Measurements from ENCODE around the gene MGLL.

Gene MGLL

DNA sequence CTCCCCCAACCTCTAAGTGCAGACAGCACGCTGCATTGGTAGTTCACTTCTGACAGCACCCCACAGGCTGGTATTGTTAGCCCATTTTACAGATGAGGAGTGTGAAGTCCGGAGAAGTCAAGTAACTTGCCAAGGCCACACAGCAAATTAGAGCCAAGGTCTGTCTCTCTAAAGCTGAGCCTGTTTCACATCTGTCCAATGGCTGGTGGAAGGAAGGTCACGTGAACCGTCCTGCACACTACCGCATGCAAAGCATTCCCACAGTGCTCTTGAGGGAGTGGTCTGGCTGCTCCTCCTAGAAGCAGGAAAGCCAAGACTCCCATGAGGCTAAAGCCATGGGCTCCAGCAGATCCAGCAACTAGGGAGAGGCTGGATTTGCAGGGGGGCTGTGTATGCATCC lies 50.0 kb downstream of the MGLL start:
- no peak for DNase-seq

DNA sequence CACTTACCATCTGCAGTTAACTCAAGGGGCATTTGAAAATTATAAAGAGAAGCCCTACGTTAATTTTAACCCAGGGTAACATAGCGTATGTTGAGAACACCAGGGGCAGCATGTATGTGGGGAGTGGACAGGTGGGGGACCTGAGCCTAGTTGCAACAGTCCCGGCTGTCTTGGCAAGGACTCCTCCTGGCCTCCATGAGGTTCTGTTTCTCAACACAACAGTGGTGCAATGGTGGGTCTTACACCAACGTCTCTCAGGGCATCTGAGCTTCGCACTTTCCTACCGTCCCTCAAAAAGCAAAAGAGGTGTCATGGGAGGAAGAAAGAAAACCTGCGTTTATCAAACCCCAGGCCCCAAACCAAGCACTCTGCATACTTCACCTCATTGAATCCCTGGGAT lies 50.6 kb downstream of the MGLL start:
- DNase-seq, result no peak

DNA sequence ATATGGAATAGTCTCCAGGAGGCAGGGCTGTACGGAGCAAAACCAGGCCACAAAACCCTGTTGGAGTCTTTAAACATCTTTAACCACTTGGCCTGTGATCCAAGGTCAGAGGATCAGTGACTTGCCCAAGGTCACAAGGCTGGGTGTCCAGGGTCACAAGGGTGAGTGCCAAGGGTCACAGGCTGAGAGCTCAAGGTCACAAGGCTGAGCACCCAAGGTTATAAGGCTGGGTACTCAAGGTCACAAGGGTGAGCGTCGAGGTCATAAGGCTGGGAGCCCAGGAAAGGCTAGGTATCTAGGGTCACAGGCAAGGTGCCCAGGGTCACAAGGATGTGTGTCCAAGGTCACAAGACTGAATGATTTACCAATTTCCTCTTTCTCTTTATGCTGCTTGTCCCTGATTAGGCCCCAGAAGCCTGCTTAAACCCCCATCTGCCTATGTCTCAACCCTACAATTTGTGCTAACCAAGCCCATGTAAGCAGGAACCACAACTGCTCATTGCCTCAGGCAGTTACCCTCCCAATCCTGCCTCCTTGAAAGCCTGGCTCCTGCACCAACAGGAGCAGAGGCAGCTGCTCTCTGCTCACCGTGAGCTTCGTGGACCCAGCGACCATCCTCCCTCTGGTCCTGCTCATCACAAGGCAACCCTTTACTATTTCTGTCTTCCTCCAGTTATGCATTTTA lies 51.5 kb downstream of the MGLL start:
- no peak for DNase-seq

- no peak for DNase-seq
These were observed 52.8 kb downstream of the MGLL start for GRCh38 chr3:127769284-127770081.

GRCh38 chr3:127768346-127769008 lies 53.8 kb downstream of the MGLL start:
- no peak for DNase-seq

DNA sequence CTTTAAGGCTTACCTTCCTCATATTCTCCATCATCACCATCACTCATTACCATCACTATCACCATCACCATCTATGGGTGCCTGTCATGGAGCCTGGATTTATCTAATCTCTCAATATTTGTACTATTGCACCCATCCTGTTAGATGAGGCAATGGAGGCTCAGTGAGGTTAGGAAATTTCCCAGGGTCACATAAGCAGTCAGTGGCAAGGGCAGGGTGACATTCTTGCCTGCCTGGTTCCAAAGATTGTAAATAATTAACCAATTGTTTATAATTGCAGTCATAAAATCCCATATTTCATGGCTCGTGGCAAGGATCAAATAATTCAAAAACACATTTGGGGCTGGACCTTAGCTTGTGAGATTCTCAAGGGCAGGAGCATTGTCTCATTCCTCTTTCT lies 55.2 kb downstream of the MGLL start:
- no peak for DNase-seq

DNA sequence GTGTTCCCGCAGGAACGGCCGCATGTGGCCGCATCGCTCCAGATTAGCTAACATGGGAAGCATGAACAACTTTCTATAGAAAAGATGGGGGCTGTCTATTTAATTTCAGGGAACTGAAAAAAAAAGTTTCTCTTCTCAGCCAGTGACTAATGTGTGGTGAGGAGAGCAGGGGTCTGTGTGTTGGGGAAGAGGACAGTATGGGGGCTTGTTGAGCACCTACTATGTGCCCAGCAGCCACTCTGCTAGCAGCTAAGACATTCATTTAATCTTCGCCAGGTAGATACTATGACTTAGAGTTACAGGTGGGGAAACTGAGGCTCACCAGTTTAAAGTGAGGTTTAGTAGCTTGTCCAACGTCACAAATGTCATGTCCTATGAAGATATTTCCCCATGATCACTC lies 56.6 kb downstream of the MGLL start:
- no peak for DNase-seq

- no peak for DNase-seq
These were observed 57.4 kb downstream of the MGLL start for GRCh38 chr3:127764841-127765362.

- no peak for DNase-seq
These were observed 58.0 kb downstream of the MGLL start for GRCh38 chr3:127764301-127764700.

GRCh38 chr3:127763816-127764215 lies 58.5 kb downstream of the MGLL start:
- DNase-seq, result no peak

DNA sequence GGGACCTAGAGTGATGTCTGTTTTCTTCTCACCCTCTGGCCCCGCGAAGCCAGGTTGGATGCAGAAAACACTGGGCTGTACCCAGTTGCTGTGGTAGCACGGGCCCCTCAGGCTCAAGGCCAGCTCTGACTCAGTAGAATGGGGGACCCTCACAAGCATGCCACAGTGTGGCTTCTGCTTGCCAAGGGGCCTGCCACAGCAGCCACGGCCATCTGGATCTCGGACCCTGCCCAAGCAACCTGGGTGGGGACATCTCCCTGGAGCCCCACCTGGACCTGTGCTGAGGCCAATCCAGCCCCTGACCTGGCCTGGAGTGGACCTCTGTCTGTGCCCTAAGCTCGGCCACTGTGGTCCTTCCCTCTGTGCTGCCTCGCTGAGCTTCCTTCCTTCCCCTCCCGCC lies 59.0 kb downstream of the MGLL start:
- DNase-seq, result no peak

- no peak for DNase-seq
These were observed 59.6 kb downstream of the MGLL start for GRCh38 chr3:127762787-127763105.

DNA sequence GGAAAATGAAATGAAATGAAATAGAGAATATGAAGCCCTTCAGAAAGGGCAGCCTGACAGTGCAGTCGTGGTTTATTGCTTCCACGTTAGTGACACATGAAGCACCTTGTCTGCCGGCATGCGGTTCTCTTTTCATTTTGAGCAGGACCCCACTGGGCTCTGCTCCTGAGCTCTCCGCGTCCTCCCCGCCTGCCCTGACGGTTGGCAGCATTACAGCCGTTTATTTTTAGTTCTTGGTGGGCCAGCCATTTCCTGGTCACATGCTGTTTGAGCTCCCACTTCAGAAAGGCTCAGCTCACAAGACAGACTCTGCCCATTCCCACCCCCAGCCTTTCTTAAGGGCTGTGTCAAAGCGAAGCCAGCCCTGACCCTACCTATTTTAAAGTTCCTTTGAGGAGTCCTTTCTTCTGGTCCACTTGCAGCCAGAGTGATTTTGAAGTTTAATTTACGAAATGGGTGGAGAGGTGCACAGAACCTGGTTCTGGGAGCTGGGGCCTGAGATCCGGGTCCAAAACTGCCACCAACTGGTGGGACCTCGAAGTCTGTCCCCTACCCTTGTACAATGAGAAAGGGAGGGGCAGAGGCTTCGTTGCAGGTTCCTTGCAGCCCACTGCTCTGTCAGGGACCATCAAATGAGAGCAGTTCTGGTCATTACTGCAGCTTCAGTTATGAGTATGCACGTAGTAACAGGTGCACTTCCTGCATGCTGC lies 60.1 kb downstream of the MGLL start:
- DNase-seq, result peak; percentile 50

DNA sequence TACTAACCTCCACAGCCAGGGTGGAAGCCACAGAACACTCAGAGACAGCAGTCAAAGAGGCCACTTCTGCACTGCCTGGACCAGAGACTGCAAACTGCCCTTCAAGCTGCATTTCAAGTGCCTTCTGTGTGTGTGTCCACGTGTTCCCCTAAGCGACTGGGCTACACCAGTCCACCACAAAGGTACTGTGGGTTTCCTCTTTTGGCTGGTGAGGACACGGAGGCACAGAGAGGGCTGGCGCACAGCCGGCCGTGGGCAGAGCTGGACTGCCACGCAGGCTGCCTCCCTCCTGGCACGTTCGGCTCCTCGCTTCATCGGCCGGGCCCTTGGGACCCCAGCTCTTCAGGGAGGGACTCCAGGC lies 60.9 kb downstream of the MGLL start:
- DNase-seq, result no peak

GRCh38 chr3:127760791-127761440 lies 61.4 kb downstream of the MGLL start:
- no peak for DNase-seq

- peak; percentile 80 for DNase-seq
These were observed 62.0 kb downstream of the MGLL start for GRCh38 chr3:127760361-127760760.

DNA sequence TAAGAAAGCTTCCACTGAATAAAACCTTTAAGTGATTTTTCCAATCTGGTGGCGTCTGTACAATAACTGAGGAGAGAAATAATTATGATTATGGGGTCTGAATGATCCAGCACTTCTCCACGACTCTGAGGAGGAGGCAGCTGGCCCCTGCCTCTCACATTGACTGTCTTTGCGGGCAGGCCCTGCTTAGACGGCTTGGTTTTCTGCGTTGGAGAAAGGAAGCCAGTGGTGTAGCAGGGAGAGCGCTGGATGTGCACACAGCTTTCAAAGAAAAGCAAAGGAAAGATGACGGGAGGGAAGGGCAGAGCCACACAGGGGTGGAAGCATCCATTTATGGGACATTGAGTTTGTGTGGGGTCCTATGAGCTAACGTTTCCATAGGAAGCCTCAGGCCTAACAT lies 62.5 kb downstream of the MGLL start:
- DNase-seq, result no peak

- DNase-seq, result no peak
These were observed 64.3 kb downstream of the MGLL start for GRCh38 chr3:127758013-127758412.

- DNase-seq, result no peak
These were observed 67.0 kb downstream of the MGLL start for GRCh38 chr3:127755305-127755681.

DNA sequence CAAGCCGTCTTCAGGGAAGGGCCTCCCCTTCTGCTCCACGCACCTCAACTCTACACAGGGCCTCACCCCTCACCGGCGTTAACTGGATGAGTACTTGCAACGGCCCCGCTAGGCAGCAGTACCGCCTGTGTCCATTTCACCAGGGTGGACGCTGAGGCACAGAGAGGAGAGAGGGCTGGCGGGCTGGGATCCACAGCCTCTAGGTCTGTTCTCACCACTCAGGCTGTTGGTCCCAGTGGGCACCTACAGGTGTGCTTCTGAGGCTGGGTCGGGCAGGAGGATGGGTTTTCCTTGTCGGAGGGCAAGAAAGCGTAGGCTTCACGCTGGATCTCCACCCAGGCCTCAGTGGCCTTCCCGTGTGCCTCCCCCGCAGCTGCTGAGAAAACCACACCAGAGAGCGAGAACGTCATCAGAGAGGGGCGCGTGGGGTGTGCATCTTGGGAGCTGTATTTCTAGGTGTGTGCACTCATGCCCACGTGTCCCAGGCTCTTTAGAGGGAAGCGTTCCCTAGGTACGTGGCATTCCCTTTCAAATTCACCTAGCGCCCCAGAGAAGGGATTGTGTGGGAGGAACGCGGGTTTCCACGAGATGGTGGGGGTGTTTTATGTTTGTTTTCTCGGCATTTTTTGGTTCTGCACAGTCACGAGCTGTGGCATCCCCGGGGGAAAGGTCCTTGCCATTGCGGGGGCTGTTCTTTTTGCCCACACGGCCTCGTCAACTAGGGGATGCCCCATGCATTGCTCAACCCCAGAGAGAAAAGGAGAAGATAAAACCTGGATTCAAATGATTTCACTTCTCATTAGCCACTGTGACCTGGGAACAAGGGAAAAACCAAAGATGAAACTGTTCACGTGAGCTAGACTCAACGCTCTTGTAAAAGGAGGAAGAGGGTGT lies 67.7 kb downstream of the MGLL start:
- DNase-seq, result no peak

- DNase-seq, result no peak
These were observed 68.4 kb downstream of the MGLL start for GRCh38 chr3:127753898-127754410.

DNA sequence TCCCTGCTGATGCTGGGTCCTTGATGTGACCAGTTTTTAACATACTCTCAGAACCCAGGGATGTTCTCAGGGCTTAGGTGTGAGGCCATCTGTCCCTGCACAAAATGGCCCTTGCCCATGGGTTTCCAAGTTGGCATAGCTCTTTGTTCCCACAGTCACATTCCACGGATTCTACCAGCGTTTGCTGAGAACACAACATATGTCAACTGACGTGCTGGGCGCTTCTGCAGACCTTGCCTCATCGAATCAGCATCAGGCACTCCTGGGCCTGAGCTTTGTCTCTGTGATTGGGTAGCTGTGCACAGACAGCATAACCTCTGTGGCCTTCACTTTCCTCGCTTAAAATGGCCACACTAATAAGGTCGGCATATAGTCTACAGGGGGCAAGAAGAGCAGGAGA lies 69.0 kb downstream of the MGLL start:
- no peak for DNase-seq
